GM04503 (cell line): ENCODE measurements around the gene DHRS4L2.
"Not testable (repeated sequence)": the region's sequence is repeated elsewhere in the genome, so short reads cannot be mapped to it uniquely, and the experiment has no call there.

Experiments used
- DNase-seq: peaks from one replicate; pipeline ENCODE4 v3.0.0-alpha.2; 2012; ENCODE audit warnings: low read depth

The DHRS4L2 gene

DNA sequence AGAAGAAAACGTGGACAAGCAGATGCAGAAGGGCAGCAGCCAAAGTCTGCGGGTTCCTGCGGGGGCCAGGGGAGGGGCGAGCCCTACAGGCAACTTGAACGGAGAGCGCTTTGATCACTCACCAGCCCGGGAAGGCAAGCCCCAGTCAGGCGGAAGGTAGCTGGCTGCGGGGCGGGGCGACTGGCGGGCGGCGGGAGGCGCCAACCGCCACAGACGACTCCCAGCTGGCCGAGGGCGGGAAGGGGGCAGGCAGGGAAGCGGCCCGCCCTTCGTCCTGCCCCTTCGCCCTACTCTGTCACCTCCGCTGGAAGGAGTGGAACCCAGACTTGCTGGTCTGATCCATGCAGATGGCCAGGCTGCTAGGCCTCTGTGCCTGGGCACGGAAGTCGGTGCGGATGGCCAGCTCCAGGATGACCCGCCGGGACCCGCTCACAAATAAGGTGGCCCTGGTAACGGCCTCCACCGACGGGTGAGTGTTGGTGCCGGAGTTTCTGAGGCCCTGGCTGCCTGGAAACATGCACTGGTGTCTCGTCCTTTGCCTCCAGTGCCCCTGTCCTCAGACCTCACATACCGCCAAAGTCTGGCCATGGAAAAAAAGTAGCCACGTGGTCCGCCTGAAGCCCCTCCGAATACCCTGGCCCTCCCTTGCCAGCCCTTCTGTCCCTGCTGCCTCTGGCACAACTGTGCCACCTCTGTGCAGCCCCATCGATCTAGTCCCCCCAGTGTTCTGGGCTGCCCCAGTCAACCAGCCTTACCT is at the start of gene DHRS4L2:
Gene DHRS4L2 (plus strand): TSS at position 323 of the 757 bp plus-strand sequence. CDS start 19 bp downstream, at position 342.
- DNase-seq, result not testable (repeated sequence)

DNA sequence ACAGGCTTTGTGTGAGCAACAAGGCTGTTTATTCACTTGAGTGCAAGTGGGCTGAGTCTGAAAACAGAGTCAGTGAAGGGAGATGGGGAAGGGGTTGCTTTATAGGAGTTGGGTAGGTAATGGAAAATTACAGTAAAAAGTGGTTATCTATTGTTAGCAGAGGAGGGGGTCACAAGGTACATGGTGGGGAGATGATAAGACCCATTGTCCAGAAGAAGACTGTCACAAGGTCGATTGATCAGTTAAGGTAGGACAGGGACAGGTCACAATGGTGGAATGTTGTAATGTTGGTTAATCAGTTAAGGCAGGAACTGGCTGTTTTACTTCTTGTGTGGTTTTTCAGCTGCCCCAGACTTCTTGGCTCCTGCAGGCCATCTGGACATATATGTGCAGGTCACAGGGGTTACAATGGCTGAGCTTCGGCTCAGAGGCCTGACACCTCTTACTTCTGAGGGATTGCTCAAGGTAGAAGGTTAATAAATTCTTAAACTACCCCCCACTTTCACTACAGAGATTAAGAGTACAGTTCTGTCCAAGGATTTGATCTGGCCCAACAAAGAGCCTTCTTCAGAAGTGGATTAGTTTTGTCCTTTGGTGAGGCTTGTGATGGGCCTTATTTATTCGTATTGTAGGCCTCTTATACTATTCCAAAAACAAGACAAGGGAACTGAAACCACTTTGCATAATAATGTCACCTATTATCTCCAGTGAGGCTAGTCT is 49.0 kb upstream of the DHRS4L2 start:
- no peak for DNase-seq

DNA sequence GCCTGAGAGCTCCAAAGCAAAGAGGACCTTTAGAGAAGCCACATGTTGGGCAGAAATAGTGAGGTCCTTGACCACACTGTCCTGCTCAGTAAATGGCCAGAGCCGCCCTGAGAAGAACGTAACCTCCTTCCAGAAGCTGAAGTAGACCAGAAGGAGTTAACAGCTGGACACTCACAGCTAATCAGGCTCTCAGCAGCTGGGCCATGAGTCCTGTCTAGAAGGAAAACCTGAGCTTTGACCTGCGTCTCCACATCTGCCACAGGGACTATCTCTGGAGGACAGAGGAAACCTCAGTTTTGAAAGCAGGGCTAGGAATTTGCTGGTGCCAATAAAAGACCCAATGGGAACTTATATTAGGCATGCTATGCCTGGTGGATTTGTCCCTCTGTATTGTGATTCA is 47.5 kb upstream of the DHRS4L2 start:
- no peak for DNase-seq

DNA sequence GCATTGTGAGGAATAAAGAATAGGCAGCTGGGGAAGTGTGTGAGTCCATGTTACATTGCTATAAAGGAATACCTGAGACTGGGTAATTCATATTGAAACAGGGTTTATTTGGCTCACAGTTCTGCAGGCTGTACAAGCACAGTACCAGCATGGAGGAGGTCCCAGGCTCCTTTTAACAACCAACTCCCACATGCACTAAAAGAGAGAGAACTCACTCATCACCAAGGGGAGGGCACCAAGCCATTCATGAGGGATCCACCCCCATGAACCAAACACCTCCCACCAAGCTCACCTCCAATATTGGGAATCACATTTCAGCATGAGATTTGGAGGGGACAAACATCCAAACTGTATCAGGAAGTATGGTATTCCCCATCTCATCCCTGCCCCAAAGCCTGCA is 47.1 kb upstream of the DHRS4L2 start:
- no peak for DNase-seq

DNA sequence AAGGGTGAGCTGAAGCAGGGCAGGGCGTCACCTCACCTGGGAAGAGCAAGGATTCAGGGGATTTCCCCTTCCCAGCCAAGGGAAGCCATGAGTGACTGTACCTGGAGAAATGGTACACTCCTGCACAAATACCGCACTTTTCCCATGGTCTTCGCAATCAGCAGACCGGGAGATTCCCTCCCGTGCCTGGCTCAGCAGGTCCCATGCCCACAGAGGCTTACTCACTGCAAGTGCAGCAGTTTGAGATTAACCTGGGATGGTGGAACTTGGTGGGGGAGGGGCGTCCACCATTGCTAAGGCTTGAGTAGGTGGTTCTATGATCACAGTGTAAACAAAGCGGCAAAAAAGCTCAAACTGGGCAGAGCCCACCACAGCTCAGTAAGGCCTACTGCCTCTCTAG is 46.1 kb upstream of the DHRS4L2 start:
- no peak for DNase-seq

DNA sequence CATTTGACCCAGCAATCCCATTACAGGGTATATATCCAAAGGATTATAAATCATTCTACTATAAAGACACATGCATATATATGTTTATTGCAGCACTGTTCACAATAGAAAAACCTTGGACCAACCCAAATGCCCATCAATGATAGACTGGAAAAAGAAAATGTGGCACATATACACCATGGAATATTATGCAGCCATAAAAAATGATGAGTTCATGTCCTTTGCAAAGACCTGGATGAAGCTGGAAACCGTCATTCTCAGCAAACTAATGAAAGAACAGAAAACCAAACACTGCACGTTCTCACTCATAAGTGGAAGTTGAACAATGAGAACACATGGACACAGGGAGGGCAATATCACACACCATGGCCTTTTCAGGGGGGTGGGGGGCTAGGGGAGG is 39.7 kb upstream of the DHRS4L2 start:
- DNase-seq, result not testable (repeated sequence)

DNA sequence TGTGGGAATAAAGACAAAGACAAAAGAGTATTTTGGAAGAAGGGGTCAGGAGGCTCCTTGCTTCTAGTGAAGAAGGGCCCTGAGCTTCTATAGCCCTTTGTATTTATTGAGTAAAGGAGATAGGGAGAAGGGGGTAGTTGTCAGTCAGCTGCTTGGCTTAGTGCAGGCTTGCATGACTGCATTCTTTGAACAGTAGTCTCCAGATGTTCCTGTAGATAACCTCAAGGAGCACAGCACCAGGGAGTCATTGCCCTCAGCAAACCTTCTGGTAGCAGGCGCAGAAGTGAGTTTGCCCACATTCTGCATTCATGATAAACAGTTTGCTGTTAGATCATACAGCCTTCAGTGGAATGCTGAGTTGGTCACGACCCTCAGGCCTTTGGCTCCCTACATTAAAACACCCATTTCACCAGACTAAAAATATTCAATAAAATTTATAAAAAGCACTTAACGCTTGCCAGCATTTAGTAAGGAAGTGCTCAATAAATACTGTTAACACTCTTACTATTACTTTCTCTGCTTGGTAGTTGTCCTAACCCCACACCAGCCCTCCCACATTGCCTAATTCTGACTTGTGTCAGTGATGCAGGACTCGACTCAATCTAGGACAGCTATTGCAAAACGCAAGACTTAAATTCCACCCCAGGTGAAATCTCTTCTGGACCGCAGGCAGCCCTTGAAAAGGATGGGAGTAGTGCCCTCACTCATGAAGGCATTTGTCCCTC is 38.2 kb upstream of the DHRS4L2 start:
- DNase-seq, result no peak

DNA sequence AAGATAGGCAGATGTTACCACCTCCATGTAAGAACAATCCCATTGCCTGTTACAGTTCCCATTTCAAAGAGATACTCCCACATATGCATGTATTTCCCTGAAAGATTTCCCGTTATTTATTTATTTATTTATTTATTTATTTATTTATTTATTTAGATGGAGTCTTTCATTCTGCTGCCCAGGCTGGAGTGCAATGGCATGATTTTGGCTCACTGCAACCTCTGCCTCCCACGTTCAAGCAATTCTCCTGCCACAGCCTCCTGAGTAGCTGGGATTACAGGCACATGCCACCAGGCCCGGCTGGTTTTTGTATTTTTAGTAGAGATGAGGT is 37.6 kb upstream of the DHRS4L2 start:
- DNase-seq, result not testable (repeated sequence)

DNA sequence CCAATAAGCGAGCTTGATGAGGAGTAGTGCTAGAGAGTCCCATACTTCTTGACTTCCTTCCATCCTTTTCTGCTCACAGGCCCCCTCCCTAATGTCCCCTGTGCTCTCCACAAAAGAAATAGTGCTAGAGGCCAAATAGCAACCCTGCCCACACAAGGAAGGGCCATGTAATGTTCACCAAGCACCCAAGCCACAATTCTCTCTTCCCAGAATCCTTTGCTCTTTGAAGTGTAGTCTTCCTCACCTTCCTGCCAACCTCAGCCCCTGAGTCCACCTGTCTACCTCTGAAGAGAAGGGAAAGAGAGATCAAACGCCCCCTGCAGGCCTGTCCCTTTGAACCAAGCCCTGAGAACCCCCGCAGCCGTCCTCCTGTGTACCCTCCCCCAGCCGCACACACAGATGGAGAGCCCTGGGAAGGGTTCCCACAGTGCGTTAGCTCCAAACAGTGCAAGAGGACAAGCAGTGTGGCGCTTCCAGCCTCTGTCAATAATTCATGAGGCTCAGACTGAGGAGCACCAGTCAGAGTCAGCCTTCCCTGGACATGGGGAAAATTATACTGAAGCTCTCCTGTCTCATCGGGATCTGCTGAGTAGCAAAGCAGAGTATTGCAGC is 37.0 kb upstream of the DHRS4L2 start:
- DNase-seq, result no peak

DNA sequence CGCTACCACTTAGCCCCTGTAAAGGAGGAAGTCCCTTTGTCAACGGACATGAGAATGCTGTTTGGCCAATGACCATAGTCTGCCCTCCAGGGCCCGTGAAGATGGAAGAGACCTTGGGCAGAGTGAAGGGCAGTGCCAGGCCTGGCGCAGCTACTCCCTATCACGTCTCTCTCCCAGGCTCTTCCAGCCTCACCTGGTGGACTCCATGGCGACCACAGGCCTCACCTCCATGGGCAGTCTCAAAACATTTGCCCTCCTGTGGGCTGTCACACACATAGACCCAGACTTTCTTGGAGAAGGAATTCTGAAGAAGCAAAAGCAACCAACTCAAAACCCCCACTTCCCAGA is 35.6 kb upstream of the DHRS4L2 start:
- DNase-seq, result not testable (repeated sequence)

DNA sequence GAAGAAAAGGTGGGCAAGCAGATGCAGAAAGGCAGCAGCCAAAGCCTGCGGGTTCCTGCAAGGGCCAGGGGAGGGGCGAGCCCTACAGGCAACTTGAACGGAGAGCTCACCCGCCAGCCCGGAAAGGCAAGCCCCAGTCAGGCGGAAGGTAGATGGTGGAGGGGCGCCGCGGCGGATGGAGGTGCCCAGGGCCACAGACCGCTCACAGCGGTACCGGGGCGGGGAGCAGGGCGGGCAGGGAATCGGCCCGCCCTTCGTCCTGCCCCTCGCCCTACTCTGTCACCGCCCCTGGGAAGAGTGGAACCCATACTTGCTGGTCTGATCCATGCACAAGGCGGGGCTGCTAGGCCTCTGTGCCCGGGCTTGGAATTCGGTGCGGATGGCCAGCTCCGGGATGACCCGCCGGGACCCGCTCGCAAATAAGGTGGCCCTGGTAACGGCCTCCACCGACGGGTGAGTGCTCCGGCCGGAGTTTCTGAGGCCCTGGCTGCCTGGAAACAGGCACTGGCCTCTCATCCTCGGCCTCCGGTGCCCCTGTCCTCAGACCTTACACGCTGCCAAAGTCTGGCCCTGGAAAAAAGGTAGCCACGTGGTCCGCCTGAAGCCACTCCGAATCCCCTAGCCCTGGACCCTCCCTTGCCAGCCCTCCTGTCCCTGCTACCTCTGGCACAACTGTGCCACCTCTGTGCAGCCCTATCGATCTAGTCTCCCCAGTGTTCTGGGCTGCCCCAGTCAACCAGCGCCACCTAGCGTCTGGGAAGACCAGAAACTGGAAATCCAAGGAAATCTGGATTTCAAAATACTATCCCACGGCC is 35.1 kb upstream of the DHRS4L2 start, which contains the start of gene DHRS4:
Gene DHRS4 (plus strand): TSS at position 307 of the 815 bp plus-strand sequence. CDS start 19 bp downstream, at position 326.
- DNase-seq, result peak; percentile 37

DNA sequence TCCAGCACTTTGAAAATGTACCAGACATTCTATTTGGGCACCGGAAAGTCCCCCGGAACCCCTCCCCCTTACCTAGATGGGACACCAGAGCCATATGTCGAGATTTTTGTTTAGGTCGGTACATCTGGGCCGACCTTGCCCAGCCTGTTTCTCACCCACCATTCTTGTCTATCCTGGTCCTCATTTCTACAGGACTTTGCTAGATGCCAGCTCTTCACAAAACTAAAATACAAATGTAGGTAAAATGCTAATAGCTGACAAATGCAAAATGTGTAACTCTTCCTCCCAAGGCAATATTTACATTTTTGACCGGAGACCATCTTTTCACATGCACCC is 34.5 kb upstream of the DHRS4L2 start:
- not testable (repeated sequence) for DNase-seq

DNA sequence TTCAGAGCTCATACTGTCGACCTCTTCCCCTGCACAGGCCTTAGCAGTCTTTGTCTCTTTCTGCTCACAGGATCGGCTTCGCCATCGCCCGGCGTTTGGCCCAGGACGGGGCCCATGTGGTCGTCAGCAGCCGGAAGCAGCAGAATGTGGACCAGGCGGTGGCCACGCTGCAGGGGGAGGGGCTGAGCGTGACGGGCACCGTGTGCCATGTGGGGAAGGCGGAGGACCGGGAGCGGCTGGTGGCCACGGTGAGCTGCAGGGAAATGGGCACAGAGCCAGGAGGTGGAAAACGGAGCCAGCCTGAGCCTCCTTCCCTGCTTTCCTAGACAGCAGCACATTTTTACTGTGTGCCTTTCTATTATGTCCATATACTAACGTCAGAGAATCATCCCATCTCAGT is 33.8 kb upstream of the DHRS4L2 start:
- DNase-seq, result not testable (repeated sequence)

DNA sequence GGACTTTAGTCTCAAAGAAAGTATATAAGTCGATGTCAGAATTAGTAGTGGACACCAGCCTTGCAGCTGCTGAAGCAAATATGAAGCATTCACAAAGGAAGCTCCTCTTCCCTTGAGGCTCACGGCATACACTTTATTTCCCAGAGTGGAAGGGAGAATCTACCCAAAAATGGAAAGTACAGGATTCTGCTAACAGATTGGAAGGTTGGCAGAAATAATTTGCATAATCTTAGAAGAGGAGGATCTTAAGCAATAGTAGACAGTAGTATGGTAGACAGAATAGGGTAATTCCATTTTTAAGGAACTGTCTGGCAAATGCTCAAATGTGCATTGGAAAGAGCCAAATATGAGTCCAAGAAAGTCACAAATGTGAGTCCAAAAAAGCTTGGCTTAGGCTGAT is 32.9 kb upstream of the DHRS4L2 start:
- not testable (repeated sequence) for DNase-seq

DNA sequence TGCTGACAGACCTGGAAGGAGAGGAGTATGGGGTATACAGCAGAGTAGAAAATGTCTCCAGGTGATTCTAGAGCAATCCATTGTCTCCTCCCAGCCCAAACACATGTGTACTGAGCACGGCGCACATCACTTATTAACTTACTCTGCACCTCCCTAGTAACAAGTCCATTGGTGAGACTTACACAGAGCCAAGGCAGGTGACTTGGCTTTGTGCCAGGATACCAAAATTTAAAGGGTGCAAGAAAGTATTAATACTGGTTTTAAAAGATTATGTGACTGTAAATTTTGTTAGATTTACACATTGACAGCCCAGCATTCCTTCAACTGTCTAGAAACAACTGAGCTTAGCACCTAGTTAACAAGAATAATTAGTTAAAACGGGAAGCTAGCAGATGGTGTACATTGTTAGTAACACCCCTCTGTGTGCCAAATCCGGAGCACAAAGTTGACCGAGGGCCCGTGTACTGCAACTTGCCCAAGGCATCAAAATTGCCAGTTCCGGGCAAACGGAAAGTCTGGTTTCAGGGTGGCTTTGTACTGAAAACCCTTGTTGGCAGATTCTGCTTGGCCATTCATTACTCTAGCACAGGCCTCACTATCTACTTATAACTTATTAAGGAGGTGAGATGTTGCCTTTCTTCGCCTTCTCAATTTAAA is 30.7 kb upstream of the DHRS4L2 start:
- DNase-seq, result not testable (repeated sequence)

DNA sequence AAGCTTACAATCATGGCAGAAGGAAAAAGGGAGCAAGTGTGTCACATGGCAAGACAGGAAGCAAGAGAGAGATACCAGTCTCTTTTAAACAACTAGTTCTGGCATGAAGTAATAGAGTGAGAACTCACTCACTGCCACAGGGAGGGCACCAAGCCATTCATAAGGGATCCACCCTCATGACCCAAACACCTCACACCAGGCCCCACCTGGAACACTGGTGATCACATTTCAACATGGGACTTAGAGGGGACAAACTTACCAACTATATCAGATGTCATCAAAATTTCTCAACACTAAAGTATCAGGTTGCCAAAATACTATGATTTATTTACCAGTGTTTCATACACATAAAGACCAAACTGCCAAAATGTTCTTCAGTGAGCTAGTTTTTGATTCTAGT is 27.8 kb upstream of the DHRS4L2 start:
- DNase-seq, result not testable (repeated sequence)

DNA sequence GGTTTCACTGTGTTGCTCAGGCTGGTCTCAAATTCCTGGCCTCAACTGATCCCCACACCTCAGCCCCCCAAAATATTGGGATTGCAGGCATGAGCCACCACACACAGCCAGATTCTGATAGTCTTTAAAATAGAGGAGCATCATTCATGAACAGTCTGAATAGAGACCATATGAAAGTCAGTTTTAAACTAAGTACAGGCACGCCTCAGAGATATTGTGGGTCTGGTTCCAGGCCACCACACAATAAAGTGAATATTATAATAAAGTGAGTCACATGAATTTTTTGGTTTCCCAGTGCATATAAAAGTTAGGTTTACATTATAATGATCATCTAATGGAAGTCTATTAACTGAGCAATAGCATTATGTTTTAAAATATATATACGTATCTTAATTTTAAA is 27.0 kb upstream of the DHRS4L2 start:
- not testable (repeated sequence) for DNase-seq

DNA sequence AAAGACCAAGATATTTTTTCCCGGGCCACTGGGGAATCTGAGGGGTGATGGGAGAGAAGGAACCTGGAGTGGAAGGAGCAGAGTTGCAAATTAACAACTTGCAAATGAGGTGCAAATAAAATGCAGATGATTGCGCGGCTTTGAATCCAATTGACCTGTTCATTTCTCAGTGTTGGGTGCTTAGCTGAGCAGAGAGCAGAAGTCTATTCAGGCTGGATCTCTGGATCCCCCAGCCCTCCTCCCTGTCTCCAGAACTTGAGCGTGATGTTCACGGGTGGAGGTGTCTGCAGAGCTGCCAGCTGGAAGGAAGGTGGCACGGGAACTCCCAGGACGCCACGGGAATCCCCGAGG is 19.6 kb upstream of the DHRS4L2 start:
- not testable (repeated sequence) for DNase-seq

DNA sequence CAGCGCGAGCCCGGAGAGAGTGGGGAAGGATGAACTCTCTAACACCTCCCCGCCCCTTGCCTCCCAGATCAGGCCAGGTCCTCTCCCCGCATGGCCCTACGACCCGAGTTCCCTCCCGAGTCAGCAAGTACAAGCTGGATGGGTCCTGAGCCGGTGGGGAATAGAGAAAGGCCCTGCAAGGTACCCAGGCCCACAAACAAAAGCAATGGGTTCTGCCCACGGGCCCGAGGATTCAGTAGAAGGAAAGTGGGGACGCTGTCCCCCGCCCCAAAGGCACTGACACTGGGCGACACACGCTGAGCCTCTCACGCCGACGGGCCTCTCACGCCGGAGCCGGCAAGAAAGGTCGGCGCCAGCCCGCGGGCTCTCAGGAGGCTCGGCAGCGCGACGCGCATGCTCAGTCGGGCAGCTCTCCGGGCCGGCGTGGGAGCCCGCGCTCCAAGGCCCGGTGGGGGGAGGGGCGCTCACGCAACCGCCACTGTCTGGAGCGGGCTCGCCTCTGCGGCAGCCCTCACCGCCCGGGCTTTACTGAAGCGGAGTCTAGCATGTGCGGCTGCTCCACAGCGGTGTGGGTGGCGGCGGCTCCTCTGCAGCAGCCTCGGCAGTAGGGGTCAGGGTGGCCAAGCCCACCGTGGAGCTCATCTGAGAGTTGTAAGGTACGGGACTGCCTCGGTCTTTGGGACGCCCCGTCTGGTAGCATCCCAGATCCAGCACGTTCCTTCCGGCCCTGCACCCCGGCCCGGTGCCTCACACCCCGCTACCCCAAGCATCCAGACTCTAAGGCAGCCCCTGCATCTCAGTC is 19.0 kb upstream of the DHRS4L2 start:
- not testable (repeated sequence) for DNase-seq

DNA sequence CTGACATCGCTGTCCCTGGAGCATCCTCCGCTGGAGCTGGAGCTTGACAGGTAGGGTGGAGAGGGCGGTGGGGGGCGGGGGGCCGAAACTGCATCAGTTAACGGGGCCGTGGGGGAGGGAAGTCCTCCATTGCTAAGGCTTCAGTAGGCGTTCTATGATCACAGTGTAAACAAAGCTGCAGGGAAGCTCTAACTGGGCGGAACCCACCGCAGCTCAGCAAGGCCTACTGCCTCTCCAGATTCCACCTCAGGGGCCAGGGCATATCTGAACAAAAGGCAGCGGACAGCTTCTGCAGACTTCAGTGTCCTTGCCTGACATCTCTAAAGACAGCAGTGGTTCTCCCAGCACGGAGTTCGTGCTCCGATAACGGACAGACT is 18.5 kb upstream of the DHRS4L2 start:
- not testable (repeated sequence) for DNase-seq
